Epithelial cell of esophagus (primary cell): ENCODE measurements around the gene VCAM1.

Source experiments
- DNase-seq: peaks from one replicate; pipeline ENCODE4 v3.0.0; 2010; ENCODE audit warnings: low read depth
- H3K4me3 ChIP-seq: 2 replicates; pipeline ENCODE4 v1.5.1; 2011; ENCODE audit warnings: mild to moderate bottlenecking, low read length, control low read depth
- TF ChIP-seq, protein P1 (sequence below): IDR thresholded peaks from 2 replicates; pipeline ENCODE4 v1.5.1; 2011; ENCODE audit warnings: low read depth, mild to moderate bottlenecking, low read length, control low read depth, inconsistent platforms; ENCODE audit not compliant: insufficient read depth; ENCODE audit errors: missing control alignments

Gene VCAM1

DNA sequence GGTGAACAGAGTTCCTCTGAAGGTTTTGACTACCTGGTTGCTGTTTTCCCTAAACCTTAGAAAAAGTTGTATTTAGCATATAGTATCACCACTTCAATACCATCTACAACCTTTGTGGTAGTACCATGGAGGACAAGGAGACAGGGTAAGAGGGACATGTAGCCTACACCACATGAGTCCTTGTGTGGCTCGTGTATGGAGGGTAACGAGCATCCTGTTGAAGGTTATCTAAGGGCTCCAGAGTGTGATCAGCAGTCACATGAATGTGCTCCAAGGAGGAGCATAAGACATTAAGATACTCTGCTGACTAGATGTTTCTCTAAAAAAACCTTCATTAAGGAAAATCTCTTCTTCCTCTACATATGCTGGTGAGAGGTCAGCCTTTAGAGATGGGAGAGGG is 67.3 kb downstream of the VCAM1 start:
- DNase-seq = no peak
- TF ChIP-seq, protein P1, sequence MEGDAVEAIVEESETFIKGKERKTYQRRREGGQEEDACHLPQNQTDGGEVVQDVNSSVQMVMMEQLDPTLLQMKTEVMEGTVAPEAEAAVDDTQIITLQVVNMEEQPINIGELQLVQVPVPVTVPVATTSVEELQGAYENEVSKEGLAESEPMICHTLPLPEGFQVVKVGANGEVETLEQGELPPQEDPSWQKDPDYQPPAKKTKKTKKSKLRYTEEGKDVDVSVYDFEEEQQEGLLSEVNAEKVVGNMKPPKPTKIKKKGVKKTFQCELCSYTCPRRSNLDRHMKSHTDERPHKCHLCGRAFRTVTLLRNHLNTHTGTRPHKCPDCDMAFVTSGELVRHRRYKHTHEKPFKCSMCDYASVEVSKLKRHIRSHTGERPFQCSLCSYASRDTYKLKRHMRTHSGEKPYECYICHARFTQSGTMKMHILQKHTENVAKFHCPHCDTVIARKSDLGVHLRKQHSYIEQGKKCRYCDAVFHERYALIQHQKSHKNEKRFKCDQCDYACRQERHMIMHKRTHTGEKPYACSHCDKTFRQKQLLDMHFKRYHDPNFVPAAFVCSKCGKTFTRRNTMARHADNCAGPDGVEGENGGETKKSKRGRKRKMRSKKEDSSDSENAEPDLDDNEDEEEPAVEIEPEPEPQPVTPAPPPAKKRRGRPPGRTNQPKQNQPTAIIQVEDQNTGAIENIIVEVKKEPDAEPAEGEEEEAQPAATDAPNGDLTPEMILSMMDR = no peak
- H3K4me3 ChIP-seq = no peak overlapping the region
